Liver (tissue), 9 donors: ENCODE measurements around the gene NSFL1C. TPM values are rescaled to one million over a fixed set of nuclear protein-coding genes. Genes with fewer than 3 reads are reported as not detected.

Experiments
- DNase-seq: peaks from one replicate; pipeline ENCODE4 v3.0.0-alpha.2; 2017; ENCODE audit warnings: low spot score
- H3K27ac ChIP-seq, 2 donors: one replicate each; pipeline ENCODE4 v1.7.0; 2013; ENCODE audit warnings: inconsistent platforms in 2 of 2, low read length in 2 of 2, control low read depth in 1 of 2, low read depth in 1 of 2, mild to moderate bottlenecking in 1 of 2
- H3K27me3 ChIP-seq, 4 donors: one replicate each; pipeline versions ENCODE4 v1.6.1 to v1.7.0; 2013; ENCODE audit warnings: low read length in 3 of 4, inconsistent platforms in 1 of 4, mild to moderate bottlenecking in 1 of 4, moderate library complexity in 1 of 4; ENCODE audit not compliant: control insufficient read depth in 4 of 4, insufficient read depth in 4 of 4
- H3K36me3 ChIP-seq, 4 donors: one replicate each; pipeline versions ENCODE4 v1.6.1 to v1.7.0; 2013; ENCODE audit warnings: low read length in 3 of 4, mild to moderate bottlenecking in 3 of 4, low read depth in 1 of 4, moderate library complexity in 1 of 4; ENCODE audit not compliant: control insufficient read depth in 4 of 4, insufficient read depth in 3 of 4
- H3K4me1 ChIP-seq, 4 donors: one replicate each; pipeline versions ENCODE4 v1.6.1 to v1.7.0; 2013; ENCODE audit warnings: low read length in 3 of 4, mild to moderate bottlenecking in 3 of 4, moderate library complexity in 1 of 4; ENCODE audit not compliant: control insufficient read depth in 4 of 4, insufficient read depth in 4 of 4
- H3K4me3 ChIP-seq, 3 donors: one replicate each; pipeline versions ENCODE4 v1.6.1 to v1.7.0; 2013; ENCODE audit warnings: low read length in 3 of 3, control low read depth in 1 of 3, low read depth in 1 of 3, mild to moderate bottlenecking in 1 of 3
- H3K9ac ChIP-seq, 2 donors: one replicate each; pipeline ENCODE4 v1.7.0; 2013; ENCODE audit warnings: low read length in 2 of 2, mild to moderate bottlenecking in 2 of 2, moderate library complexity in 2 of 2, control low read depth in 1 of 2, low read depth in 1 of 2
- H3K9me3 ChIP-seq, 4 donors: one replicate each; pipeline versions ENCODE4 v1.6.1 to v1.7.0; 2013; ENCODE audit warnings: low read length in 3 of 4; ENCODE audit not compliant: control insufficient read depth in 4 of 4
- EGR1 ChIP-seq, 2 donors: IDR thresholded peaks; 2 replicates each; pipeline ENCODE4 v1.6.1; 2016 to 2018; ENCODE audit warnings: antibody characterized with exemption in 2 of 2, low read depth in 2 of 2
- FOXA1 ChIP-seq: IDR thresholded peaks from 2 replicates; pipeline ENCODE4 v1.6.1; 2016; ENCODE audit warnings: antibody characterized with exemption
- FOXA2 ChIP-seq: IDR thresholded peaks from 2 replicates; pipeline ENCODE4 v1.6.1; 2016; ENCODE audit warnings: antibody characterized with exemption
- GABPA ChIP-seq, 2 donors: IDR thresholded peaks in 1 of 2; conservative IDR thresholded peaks in 1 of 2; 2 replicates each; pipeline ENCODE4 v1.6.1; 2016; ENCODE audit warnings: antibody characterized with exemption in 2 of 2, mild to moderate bottlenecking in 1 of 2, moderate library complexity in 1 of 2
- HNF4A ChIP-seq, 2 donors: conservative IDR thresholded peaks; 2 replicates each; pipeline ENCODE4 v1.6.1; 2016; ENCODE audit warnings: antibody characterized with exemption in 2 of 2, mild to moderate bottlenecking in 2 of 2
- HNF4G ChIP-seq: IDR thresholded peaks from 2 replicates; pipeline ENCODE4 v1.6.1; 2016; ENCODE audit warnings: antibody characterized with exemption
- JUND ChIP-seq, 2 donors: IDR thresholded peaks; 2 replicates each; pipeline ENCODE4 v1.6.1; 2016; ENCODE audit warnings: antibody characterized with exemption in 2 of 2
- NR2F2 ChIP-seq: IDR thresholded peaks from 2 replicates; pipeline ENCODE4 v1.6.1; 2016; ENCODE audit warnings: antibody characterized with exemption
- RAD21 ChIP-seq, 2 donors: IDR thresholded peaks; 2 replicates each; pipeline ENCODE4 v1.6.1; 2016; ENCODE audit warnings: antibody characterized with exemption in 2 of 2, mild to moderate bottlenecking in 2 of 2
- RXRA ChIP-seq, 2 donors: IDR thresholded peaks; 2 replicates each; pipeline ENCODE4 v1.6.1; 2017 to 2018; ENCODE audit warnings: antibody characterized with exemption in 2 of 2, mild to moderate bottlenecking in 1 of 2
- SP1 ChIP-seq: IDR thresholded peaks from 2 replicates; pipeline ENCODE4 v1.6.1; 2018; ENCODE audit warnings: antibody characterized with exemption, mild to moderate bottlenecking
- TAF1 ChIP-seq: conservative IDR thresholded peaks from 2 replicates; pipeline ENCODE4 v1.6.1; 2016; ENCODE audit warnings: antibody characterized with exemption, mild to moderate bottlenecking
- YY1 ChIP-seq: IDR thresholded peaks from 2 replicates; pipeline ENCODE4 v1.6.1; 2016; ENCODE audit warnings: antibody characterized with exemption, mild to moderate bottlenecking
- WGBS: extraction: QIAGEN DNeasy Blood & Tissue Kit; methylation state at CpG from one replicate; pipeline ENCODE4 v1.1.7; 2013; 5-methylcytosine and 5-hydroxymethylcytosine counted together
- polyA plus RNA-seq, 2 donors: library from polyadenylated mRNA; stranded (reverse) in 1 of 2; unstranded in 1 of 2; fragments of 200-250 nt in 1 of 2; fragments of >200 nt in 1 of 2; fragmentation: Nextera tagmentation in 1 of 2; extraction: Ambion mirVana in 1 of 2; gene quantifications; one replicate each; pipeline versions ENCODE4 v1.2.1 to v1.2.3, GENCODE V29; 2013 to 2015
- total RNA-seq, 2 donors: library from RNA; depleted of rRNA; stranded (reverse); fragments of >200 nt; gene quantifications; one replicate each; pipeline ENCODE4 v1.2.3, GENCODE V29; 2014
- TF ChIP-seq, protein P1 (sequence below): IDR thresholded peaks from 2 replicates; pipeline ENCODE4 v1.6.1; 2016; ENCODE audit warnings: antibody characterized with exemption
- TF ChIP-seq, protein P2 (sequence below): IDR thresholded peaks from 2 replicates; pipeline ENCODE4 v1.6.1; 2016; ENCODE audit warnings: antibody characterized with exemption
- TF ChIP-seq, protein P3 (sequence below): fragments of 150-350 bp; IDR thresholded peaks from 2 replicates; pipeline ENCODE4 v1.5.1; 2017; ENCODE audit warnings: improper control_type of control experiment, low read depth, low read length; ENCODE audit not compliant: missing input control
- TF ChIP-seq, protein P4 (sequence below): IDR thresholded peaks from 2 replicates; pipeline ENCODE4 v1.6.1; 2016; ENCODE audit warnings: antibody characterized with exemption
- TF ChIP-seq, protein P5 (sequence below): IDR thresholded peaks from 2 replicates; pipeline ENCODE4 v1.6.1; 2016; ENCODE audit warnings: antibody characterized with exemption, mild to moderate bottlenecking
- donor health status: healthy.
- donor health status: healthy.
- donor health status: healthy.
- donor health status: healthy.
- donor health status: healthy.

Gene NSFL1C
- total and polyA plus RNA-seq, 4 donors = 13.7 to 49.0 (median 34.7) TPM

DNA sequence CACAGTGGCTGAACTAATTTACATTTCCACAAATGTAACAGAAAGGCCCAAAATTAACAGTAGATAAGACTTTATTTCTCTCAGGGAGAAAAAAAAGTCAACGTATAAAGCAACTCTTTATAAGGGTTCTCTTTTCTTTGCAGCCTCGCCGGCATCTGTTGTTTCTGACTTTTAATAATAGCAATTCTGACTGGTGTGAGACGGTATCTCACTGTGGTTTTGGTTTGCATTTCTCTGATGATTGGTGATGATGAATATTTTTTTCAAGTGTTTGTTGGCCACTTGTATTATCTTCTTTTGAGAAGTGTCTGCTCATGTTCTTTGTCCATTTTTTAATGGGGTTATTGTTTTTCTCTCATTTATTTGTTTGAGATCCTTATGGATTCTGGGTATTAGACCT is 46.6 kb downstream of the NSFL1C start:
- H3K36me3 ChIP-seq = no peaks in the 10 kb centered on the region
- H3K27me3 ChIP-seq = peaks cover 0 to 2% (median 0%) of the 10 kb centered on the region in 4 donors
- H3K4me1 ChIP-seq = no peaks in the 10 kb centered on the region
- no peak overlapping the region for H3K27ac ChIP-seq
- no peak for DNase-seq
- peaks cover 0 to 3% (median 1%) of the 10 kb centered on the region in 4 donors for H3K9me3 ChIP-seq
- H3K4me3 ChIP-seq = no peak overlapping the region
- 92% methylated on average over 4 of the region's 4 CpGs for WGBS
- H3K9ac ChIP-seq = no peak overlapping the region
- TF ChIP-seq, protein P1, sequence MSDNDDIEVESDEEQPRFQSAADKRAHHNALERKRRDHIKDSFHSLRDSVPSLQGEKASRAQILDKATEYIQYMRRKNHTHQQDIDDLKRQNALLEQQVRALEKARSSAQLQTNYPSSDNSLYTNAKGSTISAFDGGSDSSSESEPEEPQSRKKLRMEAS = no peak
- no peak for TF ChIP-seq TAF1
- no peak for TF ChIP-seq EGR1 (IDR thresholded peaks at IDR 0.05; ENCODE audit: low read depth in 2 of 2)
- no peak for TF ChIP-seq SP1
- TF ChIP-seq YY1 = no peak
- TF ChIP-seq GABPA (IDR thresholded peaks at IDR 0.05 in 1 of 2, conservative IDR thresholded peaks at IDR 0.05 in 1 of 2) = no peak
- TF ChIP-seq, protein P2, sequence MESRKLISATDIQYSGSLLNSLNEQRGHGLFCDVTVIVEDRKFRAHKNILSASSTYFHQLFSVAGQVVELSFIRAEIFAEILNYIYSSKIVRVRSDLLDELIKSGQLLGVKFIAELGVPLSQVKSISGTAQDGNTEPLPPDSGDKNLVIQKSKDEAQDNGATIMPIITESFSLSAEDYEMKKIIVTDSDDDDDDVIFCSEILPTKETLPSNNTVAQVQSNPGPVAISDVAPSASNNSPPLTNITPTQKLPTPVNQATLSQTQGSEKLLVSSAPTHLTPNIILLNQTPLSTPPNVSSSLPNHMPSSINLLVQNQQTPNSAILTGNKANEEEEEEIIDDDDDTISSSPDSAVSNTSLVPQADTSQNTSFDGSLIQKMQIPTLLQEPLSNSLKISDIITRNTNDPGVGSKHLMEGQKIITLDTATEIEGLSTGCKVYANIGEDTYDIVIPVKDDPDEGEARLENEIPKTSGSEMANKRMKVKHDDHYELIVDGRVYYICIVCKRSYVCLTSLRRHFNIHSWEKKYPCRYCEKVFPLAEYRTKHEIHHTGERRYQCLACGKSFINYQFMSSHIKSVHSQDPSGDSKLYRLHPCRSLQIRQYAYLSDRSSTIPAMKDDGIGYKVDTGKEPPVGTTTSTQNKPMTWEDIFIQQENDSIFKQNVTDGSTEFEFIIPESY = no peak
- no peak for TF ChIP-seq NR2F2
- TF ChIP-seq, protein P3, sequence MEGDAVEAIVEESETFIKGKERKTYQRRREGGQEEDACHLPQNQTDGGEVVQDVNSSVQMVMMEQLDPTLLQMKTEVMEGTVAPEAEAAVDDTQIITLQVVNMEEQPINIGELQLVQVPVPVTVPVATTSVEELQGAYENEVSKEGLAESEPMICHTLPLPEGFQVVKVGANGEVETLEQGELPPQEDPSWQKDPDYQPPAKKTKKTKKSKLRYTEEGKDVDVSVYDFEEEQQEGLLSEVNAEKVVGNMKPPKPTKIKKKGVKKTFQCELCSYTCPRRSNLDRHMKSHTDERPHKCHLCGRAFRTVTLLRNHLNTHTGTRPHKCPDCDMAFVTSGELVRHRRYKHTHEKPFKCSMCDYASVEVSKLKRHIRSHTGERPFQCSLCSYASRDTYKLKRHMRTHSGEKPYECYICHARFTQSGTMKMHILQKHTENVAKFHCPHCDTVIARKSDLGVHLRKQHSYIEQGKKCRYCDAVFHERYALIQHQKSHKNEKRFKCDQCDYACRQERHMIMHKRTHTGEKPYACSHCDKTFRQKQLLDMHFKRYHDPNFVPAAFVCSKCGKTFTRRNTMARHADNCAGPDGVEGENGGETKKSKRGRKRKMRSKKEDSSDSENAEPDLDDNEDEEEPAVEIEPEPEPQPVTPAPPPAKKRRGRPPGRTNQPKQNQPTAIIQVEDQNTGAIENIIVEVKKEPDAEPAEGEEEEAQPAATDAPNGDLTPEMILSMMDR = no peak
- TF ChIP-seq FOXA1 = no peak
- TF ChIP-seq JUND (IDR thresholded peaks at IDR 0.05) = no peak
- TF ChIP-seq RAD21 (IDR thresholded peaks at IDR 0.05) = no peak
- TF ChIP-seq, protein P4, sequence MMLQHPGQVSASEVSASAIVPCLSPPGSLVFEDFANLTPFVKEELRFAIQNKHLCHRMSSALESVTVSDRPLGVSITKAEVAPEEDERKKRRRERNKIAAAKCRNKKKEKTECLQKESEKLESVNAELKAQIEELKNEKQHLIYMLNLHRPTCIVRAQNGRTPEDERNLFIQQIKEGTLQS = no peak
- no peak for TF ChIP-seq RXRA (IDR thresholded peaks at IDR 0.05)
- TF ChIP-seq HNF4A (conservative IDR thresholded peaks at IDR 0.05) = no peak
- TF ChIP-seq HNF4G = no peak
- TF ChIP-seq, protein P5, sequence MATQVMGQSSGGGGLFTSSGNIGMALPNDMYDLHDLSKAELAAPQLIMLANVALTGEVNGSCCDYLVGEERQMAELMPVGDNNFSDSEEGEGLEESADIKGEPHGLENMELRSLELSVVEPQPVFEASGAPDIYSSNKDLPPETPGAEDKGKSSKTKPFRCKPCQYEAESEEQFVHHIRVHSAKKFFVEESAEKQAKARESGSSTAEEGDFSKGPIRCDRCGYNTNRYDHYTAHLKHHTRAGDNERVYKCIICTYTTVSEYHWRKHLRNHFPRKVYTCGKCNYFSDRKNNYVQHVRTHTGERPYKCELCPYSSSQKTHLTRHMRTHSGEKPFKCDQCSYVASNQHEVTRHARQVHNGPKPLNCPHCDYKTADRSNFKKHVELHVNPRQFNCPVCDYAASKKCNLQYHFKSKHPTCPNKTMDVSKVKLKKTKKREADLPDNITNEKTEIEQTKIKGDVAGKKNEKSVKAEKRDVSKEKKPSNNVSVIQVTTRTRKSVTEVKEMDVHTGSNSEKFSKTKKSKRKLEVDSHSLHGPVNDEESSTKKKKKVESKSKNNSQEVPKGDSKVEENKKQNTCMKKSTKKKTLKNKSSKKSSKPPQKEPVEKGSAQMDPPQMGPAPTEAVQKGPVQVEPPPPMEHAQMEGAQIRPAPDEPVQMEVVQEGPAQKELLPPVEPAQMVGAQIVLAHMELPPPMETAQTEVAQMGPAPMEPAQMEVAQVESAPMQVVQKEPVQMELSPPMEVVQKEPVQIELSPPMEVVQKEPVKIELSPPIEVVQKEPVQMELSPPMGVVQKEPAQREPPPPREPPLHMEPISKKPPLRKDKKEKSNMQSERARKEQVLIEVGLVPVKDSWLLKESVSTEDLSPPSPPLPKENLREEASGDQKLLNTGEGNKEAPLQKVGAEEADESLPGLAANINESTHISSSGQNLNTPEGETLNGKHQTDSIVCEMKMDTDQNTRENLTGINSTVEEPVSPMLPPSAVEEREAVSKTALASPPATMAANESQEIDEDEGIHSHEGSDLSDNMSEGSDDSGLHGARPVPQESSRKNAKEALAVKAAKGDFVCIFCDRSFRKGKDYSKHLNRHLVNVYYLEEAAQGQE = no peak
- TF ChIP-seq FOXA2 = no peak
